Measurements from ENCODE around the gene NAA80.

DNA sequence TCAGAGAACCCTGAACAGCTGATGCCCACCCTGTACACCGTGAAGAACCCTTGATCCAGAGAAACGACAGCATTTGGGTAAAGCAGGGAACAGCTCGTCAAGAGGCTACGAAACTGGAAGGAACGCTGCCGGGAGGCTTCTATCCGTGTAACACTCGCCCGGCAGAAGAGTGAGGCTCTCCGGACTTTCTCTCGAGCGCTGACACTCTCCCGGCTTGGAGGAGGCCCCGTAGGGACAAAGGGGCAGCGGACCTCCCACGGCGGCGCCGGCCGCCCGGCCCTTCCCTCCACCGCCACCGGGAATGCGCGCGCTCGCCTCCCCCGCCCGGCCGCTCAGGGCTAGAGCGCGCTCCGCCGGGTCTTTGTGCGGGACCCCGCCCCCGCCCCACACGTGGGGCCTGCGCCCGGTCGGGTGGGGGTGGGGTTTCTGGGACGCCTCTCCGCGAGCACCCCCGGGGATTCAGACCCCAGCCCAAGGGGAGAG, 21.7 kb upstream of the NAA80 start:
- TF ChIP-seq CTCF (IDR thresholded peaks at IDR 0.05) (peak in 1 of 4 experiments; percentile 8), POLR2A (IDR thresholded peaks at IDR 0.05) (no peak)
